SK-N-SH (cell line): ENCODE data around the gene ZNF569. TPM values are rescaled to one million over a fixed set of nuclear protein-coding genes. Genes with fewer than 3 reads are reported as not detected.

Experiments used
- CTCF ChIA-PET: fragments of 300-600, 350-600 bp; formaldehyde crosslinking; extraction: SDS; loops from one replicate; lab custom pipeline; 2021; lab: Yijun Ruan, JAX
- POLR2A ChIA-PET: fragments of 350-600 bp; sonication (Branson Sonifier 250); formaldehyde crosslinking; extraction: SDS; loops from one replicate; lab custom pipeline; 2020; ENCODE audit warnings: antibody characterized with exemption, inconsistent platforms; lab: Yijun Ruan, JAX
- DNase-seq: peaks from one replicate; pipeline ENCODE4 v3.0.0; 2012
- H2AFZ ChIP-seq: fragments of 200-600 bp; sonication (generic); 2 replicates; pipeline ENCODE4 v1.8.1; 2016; ENCODE audit warnings: antibody characterized with exemption, mild to moderate bottlenecking, low read depth
- H3F3A ChIP-seq: fragments of 200-600 bp; sonication (generic); replicated peaks from 2 replicates; pipeline ENCODE3; 2016; ENCODE audit warnings: antibody characterized with exemption, mild to moderate bottlenecking; ENCODE audit not compliant: insufficient read depth
- H3K27ac ChIP-seq, 2 experiments: fragments of 200-500 bp in 1 of 2; fragments of 200-600 bp in 1 of 2; sonication (Bioruptor generic) in 1 of 2; sonication (generic), shearing (Covaris generic) in 1 of 2; 2 replicates each; pipeline versions ENCODE4 v1.5.1 to v1.6.1; 2014 to 2016; ENCODE audit warnings: low read depth in 2 of 2, inconsistent platforms in 1 of 2, low read length in 1 of 2, mild to moderate bottlenecking in 1 of 2, mixed read lengths in 1 of 2
- H3K27me3 ChIP-seq: fragments of 200-600 bp; sonication (generic), shearing (Covaris generic); 2 replicates; pipeline ENCODE4 v1.6.1; 2016; ENCODE audit warnings: mixed run types; ENCODE audit not compliant: insufficient read depth
- H3K36me3 ChIP-seq, 2 experiments: fragments of 200-500 bp in 1 of 2; fragments of 200-600 bp in 1 of 2; sonication (Bioruptor generic) in 1 of 2; sonication (generic) in 1 of 2; replicated peaks in 1 of 2; 2 replicates each; pipeline versions ENCODE3 to v1.5.1; 2014 to 2016; ENCODE audit warnings: low read length in 1 of 2, mild to moderate bottlenecking in 1 of 2; ENCODE audit not compliant: insufficient read depth in 2 of 2, control insufficient read depth in 1 of 2
- H3K4me1 ChIP-seq, 2 experiments: fragments of 200-500 bp in 1 of 2; fragments of 200-600 bp in 1 of 2; sonication (Bioruptor generic) in 1 of 2; sonication (generic), shearing (Covaris generic) in 1 of 2; 2 replicates each; pipeline versions ENCODE4 v1.5.1 to v1.6.1; 2014 to 2016; ENCODE audit warnings: low read depth in 1 of 2, low read length in 1 of 2, mixed run types in 1 of 2; ENCODE audit not compliant: insufficient read depth in 2 of 2, control insufficient read depth in 1 of 2
- H3K4me2 ChIP-seq: fragments of 200-600 bp; sonication (generic), shearing (Covaris generic); 2 replicates; pipeline ENCODE4 v1.6.1; 2017; ENCODE audit warnings: mixed run types
- H3K4me3 ChIP-seq, 2 experiments: fragments of 200-500 bp in 1 of 2; fragments of 200-600 bp in 1 of 2; sonication (Bioruptor generic) in 1 of 2; sonication (generic), shearing (Covaris generic) in 1 of 2; 2 replicates each; pipeline versions ENCODE4 v1.5.1 to v1.8.1; 2014 to 2016; ENCODE audit warnings: low read depth in 2 of 2, inconsistent platforms in 1 of 2, low read length in 1 of 2, mild to moderate bottlenecking in 1 of 2, mixed read lengths in 1 of 2, moderate library complexity in 1 of 2
- H3K79me2 ChIP-seq: fragments of 200-600 bp; sonication (generic); 2 replicates; pipeline ENCODE4 v1.8.1; 2017; ENCODE audit warnings: mild to moderate bottlenecking; ENCODE audit not compliant: insufficient read depth
- H3K9ac ChIP-seq: fragments of 200-600 bp; sonication (generic); 2 replicates; pipeline ENCODE4 v1.6.1; 2017; ENCODE audit warnings: mixed run types
- H3K9me2 ChIP-seq: fragments of 200-600 bp; sonication (generic); 2 replicates; pipeline ENCODE4 v1.6.1; 2017; ENCODE audit warnings: mixed run types
- H3K9me3 ChIP-seq: fragments of 200-600 bp; sonication (generic); 2 replicates; pipeline ENCODE4 v1.6.1; 2017; ENCODE audit warnings: mixed run types, mild to moderate bottlenecking, moderate library complexity
- H4K20me1 ChIP-seq: fragments of 200-600 bp; sonication (generic); 2 replicates; pipeline ENCODE4 v1.6.1; 2017; ENCODE audit warnings: mild to moderate bottlenecking, mixed run types; ENCODE audit not compliant: insufficient read depth
- CHD2 ChIP-seq: fragments of 150-350 bp; IDR thresholded peaks from 2 replicates; pipeline ENCODE4 v1.6.1; 2018; ENCODE audit warnings: low read length; ENCODE audit not compliant: partially characterized antibody
- CTCF ChIP-seq: fragments of 200-600 bp; sonication (generic); IDR thresholded peaks from 2 replicates; pipeline ENCODE4 v1.6.1; 2017; ENCODE audit warnings: antibody characterized with exemption, mild to moderate bottlenecking, moderate library complexity
- FOSL2 ChIP-seq: IDR thresholded peaks from 2 replicates; pipeline ENCODE4 v1.4.0; 2012; ENCODE audit warnings: low read depth, mild to moderate bottlenecking, moderate library complexity, borderline replicate concordance
- FOXJ3 ChIP-seq: sonication (generic); formaldehyde crosslinking; IDR thresholded peaks from 2 replicates; pipeline ENCODE4 v1.5.1; 2020; ENCODE audit warnings: mild to moderate bottlenecking, missing genetic modification reagents
- FOXM1 ChIP-seq: IDR thresholded peaks from 2 replicates; pipeline ENCODE4 v1.4.0; 2012; ENCODE audit warnings: low read depth, mild to moderate bottlenecking
- MXI1 ChIP-seq: IDR thresholded peaks from 2 replicates; pipeline ENCODE4 v1.6.1; 2012; ENCODE audit warnings: mild to moderate bottlenecking, low read depth, low read length, improper control_type of control experiment
- NRF1 ChIP-seq: IDR thresholded peaks from 2 replicates; pipeline ENCODE4 v1.6.1; 2012; ENCODE audit warnings: low read depth, mild to moderate bottlenecking, low read length
- PBX3 ChIP-seq: IDR thresholded peaks from 2 replicates; pipeline ENCODE4; 2012
- RCOR1 ChIP-seq: fragments of 150-350 bp; IDR thresholded peaks from 2 replicates; pipeline ENCODE4 v1.6.1; 2017; ENCODE audit warnings: antibody characterized with exemption, low read length
- RFX5 ChIP-seq: IDR thresholded peaks from 2 replicates; pipeline ENCODE4 v1.6.1; 2012; ENCODE audit warnings: mild to moderate bottlenecking, improper control_type of control experiment, low read length
- RXRA ChIP-seq: IDR thresholded peaks from 2 replicates; pipeline ENCODE4 v1.4.0; 2012; ENCODE audit warnings: low read depth, mild to moderate bottlenecking, borderline replicate concordance
- SIN3A ChIP-seq: IDR thresholded peaks from 2 replicates; pipeline ENCODE4 v1.6.1; 2012; ENCODE audit warnings: low read depth, mild to moderate bottlenecking, low read length, moderate library complexity, borderline replicate concordance
- USF1 ChIP-seq: IDR thresholded peaks from 2 replicates; pipeline ENCODE4 v1.4.0; 2012; ENCODE audit warnings: low read depth, borderline replicate concordance
- WGBS: methylation state at CpG from one replicate; pipeline ENCODE4 v1.1.6; 2017; ENCODE audit warnings: low lambda C conversion rate; 5-methylcytosine and 5-hydroxymethylcytosine counted together
- polyA plus RNA-seq, 3 experiments: library from polyadenylated mRNA; depleted of rRNA; stranded (reverse); fragments of >200 nt; gene quantifications; 2 replicates each; pipeline ENCODE4 v1.2.3, GENCODE V29; 2012
- TF ChIP-seq, protein P1 (sequence below): fragments of 150-350 bp; IDR thresholded peaks from 2 replicates; pipeline ENCODE4 v1.6.1; 2016; ENCODE audit warnings: mild to moderate bottlenecking, low read depth, low read length
- TF ChIP-seq, protein P2 (sequence below): IDR thresholded peaks from 2 replicates; pipeline ENCODE4 v1.4.0; 2012; ENCODE audit warnings: low read depth, borderline replicate concordance

ZNF569 gene
- polyA plus RNA-seq, 1 of the 3 experiments (the other 2 are of a cell fraction), result 2.0 TPM

DNA sequence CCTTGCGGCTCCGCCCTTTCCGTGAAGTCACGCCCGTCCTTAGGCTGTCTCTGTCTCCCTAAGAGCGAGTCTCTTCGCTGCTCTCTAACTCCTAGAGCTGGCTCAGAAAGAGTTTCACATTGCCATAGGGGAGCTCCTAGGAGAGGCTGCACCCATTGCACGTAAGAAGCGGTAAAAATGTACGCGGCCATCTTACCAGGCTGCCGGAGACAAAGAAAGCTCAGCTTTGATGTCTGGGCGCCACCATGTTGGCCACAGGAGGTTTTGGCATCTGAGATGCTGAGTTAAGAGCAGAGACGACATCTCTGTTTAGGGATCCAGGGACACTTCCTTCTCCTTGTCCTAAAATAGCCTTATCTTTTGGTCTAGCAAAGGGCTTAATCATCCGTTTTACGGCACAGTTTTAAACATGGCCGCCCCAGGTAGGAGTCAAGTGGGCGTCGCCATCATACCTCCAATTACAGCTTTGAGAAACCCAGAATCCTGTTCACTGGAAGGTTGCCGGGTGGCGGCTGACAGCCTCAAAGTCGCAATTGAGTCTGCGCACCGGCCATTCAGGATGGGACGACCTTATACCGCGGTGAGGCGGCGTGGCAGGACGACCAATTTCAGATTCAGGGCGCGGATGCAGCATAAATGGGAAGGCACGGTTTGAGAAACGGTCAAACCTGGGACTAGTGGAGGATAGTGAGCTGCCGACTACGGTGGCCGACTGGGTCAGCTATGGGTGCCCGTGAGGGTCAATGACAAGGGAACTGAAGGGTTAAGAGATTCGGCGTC, 39.3 kb upstream of the ZNF569 start, which contains the start of gene ZNF793 (continued):
- TF ChIP-seq, protein P1, sequence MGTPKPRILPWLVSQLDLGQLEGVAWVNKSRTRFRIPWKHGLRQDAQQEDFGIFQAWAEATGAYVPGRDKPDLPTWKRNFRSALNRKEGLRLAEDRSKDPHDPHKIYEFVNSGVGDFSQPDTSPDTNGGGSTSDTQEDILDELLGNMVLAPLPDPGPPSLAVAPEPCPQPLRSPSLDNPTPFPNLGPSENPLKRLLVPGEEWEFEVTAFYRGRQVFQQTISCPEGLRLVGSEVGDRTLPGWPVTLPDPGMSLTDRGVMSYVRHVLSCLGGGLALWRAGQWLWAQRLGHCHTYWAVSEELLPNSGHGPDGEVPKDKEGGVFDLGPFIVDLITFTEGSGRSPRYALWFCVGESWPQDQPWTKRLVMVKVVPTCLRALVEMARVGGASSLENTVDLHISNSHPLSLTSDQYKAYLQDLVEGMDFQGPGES, result no peak
- TF ChIP-seq FOXJ3 (no peak), USF1 (no peak), RXRA (no peak), RFX5 (no peak), FOSL2 (no peak), PBX3 (no peak), CHD2 (peak; percentile 94), FOXM1 (no peak)

DNA sequence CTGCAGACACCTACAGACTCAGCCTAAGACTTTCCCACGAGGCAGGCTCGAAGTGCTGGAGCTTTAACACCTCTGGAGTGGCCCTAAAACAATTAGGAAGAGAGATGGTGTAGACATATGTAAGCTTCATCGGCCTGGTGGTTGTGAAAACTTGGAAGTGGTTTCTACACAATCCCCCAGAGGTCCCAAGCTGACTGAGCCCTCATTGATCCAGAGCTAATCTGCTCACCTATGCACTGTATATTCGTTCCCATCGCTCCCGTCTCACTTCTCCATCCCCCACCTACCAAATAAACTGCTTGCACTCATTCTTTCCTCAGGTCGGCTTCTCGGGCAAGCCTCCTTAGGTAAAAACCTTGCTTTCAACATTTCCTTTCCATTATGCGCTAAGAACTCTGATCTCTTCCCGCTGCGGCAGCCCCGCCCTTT, 38.7 kb upstream of the ZNF569 start:
- CTCF ChIA-PET, result interaction anchor here (1.0 to 2.1 kb wide), 2 partner anchors 37 to 46 kb away, joined by 4 to 8 read pairs; partner anchors contain the start of gene ZNF570
- Histone ChIP-seq H3K4me2 (peak overlapping the region; percentile 77), H3K9me2 (no peaks in the 10 kb centered on the region), H3F3A (peaks cover 3% of the 10 kb centered on the region), H3K79me2 (no peaks in the 10 kb centered on the region), H3K36me3 (peaks cover 5 to 13% of the 10 kb centered on the region in 2 experiments), H3K27ac (peak overlapping the region; percentile 82 to 99), H3K4me3 (peak overlapping the region; percentile 71 to 82), H3K27me3 (no peaks in the 10 kb centered on the region), H4K20me1 (no peaks in the 10 kb centered on the region), H2AFZ (peak overlapping the region; percentile 94), H3K4me1 (peaks cover 0 to 14% of the 10 kb centered on the region in 2 experiments; a peak in 2 of 4 replicates), H3K9ac (peak overlapping the region; percentile 91), H3K9me3 (no peaks in the 10 kb centered on the region)
- DNase-seq, result no peak
- POLR2A ChIA-PET, result interaction anchor here (0.9 to 2.0 kb wide), 9 partner anchors 19 to 274 kb away, joined by 3 to 18 read pairs (median 5); partner anchors contain the start of genes ZFP30, ZNF527, ZNF540 and ZNF569
- 8% methylated on average over 12 of the region's 12 CpGs for WGBS
- TF ChIP-seq SIN3A (no peak), NRF1 (no peak), FOSL2 (no peak), PBX3 (no peak), USF1 (no peak), CTCF (no peak), RXRA (no peak), MXI1 (no peak), RCOR1 (no peak), CHD2 (no peak), FOXM1 (no peak)
- TF ChIP-seq, protein P2, sequence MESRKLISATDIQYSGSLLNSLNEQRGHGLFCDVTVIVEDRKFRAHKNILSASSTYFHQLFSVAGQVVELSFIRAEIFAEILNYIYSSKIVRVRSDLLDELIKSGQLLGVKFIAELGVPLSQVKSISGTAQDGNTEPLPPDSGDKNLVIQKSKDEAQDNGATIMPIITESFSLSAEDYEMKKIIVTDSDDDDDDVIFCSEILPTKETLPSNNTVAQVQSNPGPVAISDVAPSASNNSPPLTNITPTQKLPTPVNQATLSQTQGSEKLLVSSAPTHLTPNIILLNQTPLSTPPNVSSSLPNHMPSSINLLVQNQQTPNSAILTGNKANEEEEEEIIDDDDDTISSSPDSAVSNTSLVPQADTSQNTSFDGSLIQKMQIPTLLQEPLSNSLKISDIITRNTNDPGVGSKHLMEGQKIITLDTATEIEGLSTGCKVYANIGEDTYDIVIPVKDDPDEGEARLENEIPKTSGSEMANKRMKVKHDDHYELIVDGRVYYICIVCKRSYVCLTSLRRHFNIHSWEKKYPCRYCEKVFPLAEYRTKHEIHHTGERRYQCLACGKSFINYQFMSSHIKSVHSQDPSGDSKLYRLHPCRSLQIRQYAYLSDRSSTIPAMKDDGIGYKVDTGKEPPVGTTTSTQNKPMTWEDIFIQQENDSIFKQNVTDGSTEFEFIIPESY, result no peak
